Activated B cell treated with CpG ODN at 0.5 μM for 24 hours (primary cell): ENCODE data around the gene ZBTB1. TPM values are rescaled to one million over a fixed set of nuclear protein-coding genes. Genes with fewer than 3 reads are reported as not detected.

Source experiments
- ATAC-seq: fragments of 200-7000 bp; cut with Tn5 transposase; one replicate; pipeline ENCODE4 v1.10.0; 2021; ENCODE audit warnings: low read depth, mild to moderate bottlenecking, moderate library complexity
- CTCF ChIA-PET: fragments of 350-600 bp; sonication (Branson Sonifier 250); formaldehyde crosslinking; loops from one replicate; lab custom pipeline; 2021; ENCODE audit warnings: antibody characterized with exemption; lab: Charles Lee
- POLR2A ChIA-PET: fragments of 350-600 bp; sonication (Branson Sonifier 250); formaldehyde crosslinking; loops from one replicate; lab custom pipeline; 2021; ENCODE audit warnings: antibody characterized with exemption; lab: Charles Lee
- DNase-seq: peaks from one replicate; pipeline ENCODE4 v3.0.0; 2022
- H3K27ac Mint-ChIP-seq: one replicate; pipeline ENCODE4 v1.8.0; 2020; ENCODE audit warnings: mixed read lengths
- H3K27me3 Mint-ChIP-seq: one replicate; pipeline ENCODE4 v1.8.0; 2021; ENCODE audit warnings: mixed read lengths
- H3K36me3 Mint-ChIP-seq: one replicate; pipeline ENCODE4 v1.8.0; 2021; ENCODE audit warnings: low read depth, mixed read lengths
- H3K4me1 Mint-ChIP-seq: one replicate; pipeline ENCODE4 v1.8.0; 2021; ENCODE audit warnings: mixed read lengths
- H3K4me3 Mint-ChIP-seq: one replicate; pipeline ENCODE4 v1.8.0; 2020; ENCODE audit warnings: mild to moderate bottlenecking, mixed read lengths
- H3K9me3 Mint-ChIP-seq: one replicate; pipeline ENCODE4 v1.8.0; 2020; ENCODE audit warnings: mixed read lengths
- CTCF ChIP-seq: fragments of 200-600 bp; IDR thresholded peaks from one replicate; pipeline ENCODE4 v1.8.0; 2022; ENCODE audit warnings: antibody characterized with exemption, mild to moderate bottlenecking
- intact Hi-C: fragments of 100-400 bp; cut with micrococcal nuclease; formaldehyde crosslinking; loops from one replicate; pipeline ENCODE4 v1.15.1; 2024
- total RNA-seq: library from RNA; stranded (reverse); gene quantifications from 2 replicates; pipeline ENCODE4 v1.2.3, GENCODE V29; 2022

ZBTB1 gene
- total RNA-seq, 1 donor from 2014 or later: 60.7 TPM

DNA sequence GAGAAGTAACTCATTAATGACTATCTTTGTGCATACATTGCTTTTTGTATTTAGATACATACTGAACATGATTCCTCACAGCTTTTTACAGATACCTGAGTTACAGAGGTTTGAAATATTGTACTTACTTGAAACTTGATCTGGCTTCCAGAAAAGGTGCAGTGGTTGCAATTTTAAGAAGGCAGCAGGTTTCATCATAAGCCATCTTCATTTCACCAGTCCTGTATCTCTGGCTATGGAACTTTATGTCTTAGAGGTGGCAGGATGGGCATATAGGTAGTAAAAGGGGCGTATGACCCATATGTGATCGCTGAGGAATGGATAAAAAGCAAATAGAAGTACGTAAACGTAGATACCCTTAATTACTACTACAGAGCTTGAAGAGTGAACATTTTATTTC is 13.7 kb downstream of the ZBTB1 start:
- no peaks in the 10 kb centered on the region for H3K9me3 Mint-ChIP-seq
- ChIA-PET CTCF (no interaction called here), POLR2A (no interaction called here)
- H3K36me3 Mint-ChIP-seq: peaks cover 12% of the 10 kb centered on the region
- H3K27ac Mint-ChIP-seq: no peak overlapping the region
- intact Hi-C loops: no loop called here
- no peak for TF ChIP-seq CTCF
- H3K4me3 Mint-ChIP-seq: no peak overlapping the region
- ATAC-seq (no peak), DNase-seq (no peak)
- peaks cover 37% of the 10 kb centered on the region for H3K4me1 Mint-ChIP-seq
- H3K27me3 Mint-ChIP-seq: no peaks in the 10 kb centered on the region

- intact Hi-C loops: no loop called here
- ATAC-seq (no peak), DNase-seq (no peak)
- no peak overlapping the region for H3K27ac Mint-ChIP-seq
- no peaks in the 10 kb centered on the region for H3K27me3 Mint-ChIP-seq
- H3K4me1 Mint-ChIP-seq: peaks cover 21% of the 10 kb centered on the region
- CTCF ChIA-PET: interaction anchor here (4.3 kb wide), 1 partner anchor 9 kb away, joined by 22 read pairs; no protein-coding TSS in a partner anchor
- no peak overlapping the region for H3K4me3 Mint-ChIP-seq
- no peaks in the 10 kb centered on the region for H3K9me3 Mint-ChIP-seq
- peaks cover 14% of the 10 kb centered on the region for H3K36me3 Mint-ChIP-seq
- no peak for TF ChIP-seq CTCF
- POLR2A ChIA-PET: interaction anchor here (0.8 kb wide), 1 partner anchor 31 kb away, joined by 5 read pairs; no protein-coding TSS in a partner anchor
Measured at GRCh38 chr14:64520699-64521098, 16.1 kb downstream of the ZBTB1 start.

- intact Hi-C loops: no loop called here
- Mint-ChIP-seq H3K27ac (no peak overlapping the region), H3K9me3 (no peaks in the 10 kb centered on the region), H3K4me3 (no peak overlapping the region), H3K27me3 (no peaks in the 10 kb centered on the region), H3K4me1 (peaks cover 8% of the 10 kb centered on the region), H3K36me3 (peaks cover 21% of the 10 kb centered on the region)
- ChIA-PET POLR2A (no interaction called here), CTCF (interaction anchor here (4.3 kb wide), 1 partner anchor 11 kb away, joined by 22 read pairs; no protein-coding TSS in a partner anchor)
- ATAC-seq (no peak), DNase-seq (no peak)
- no peak for TF ChIP-seq CTCF
Measured at GRCh38 chr14:64522591-64523355, 18.2 kb downstream of the ZBTB1 start.

GRCh38 chr14:64525354-64525753 is 20.8 kb downstream of the ZBTB1 start:
- H3K36me3 Mint-ChIP-seq: peaks cover 18% of the 10 kb centered on the region
- DNase-seq (no peak), ATAC-seq (no peak)
- POLR2A ChIA-PET: interaction anchor here (1.0 kb wide), 1 partner anchor 15 kb away, joined by 3 read pairs; the partner anchor contains the start of gene HSPA2
- H3K4me3 Mint-ChIP-seq: no peak overlapping the region
- H3K9me3 Mint-ChIP-seq: no peaks in the 10 kb centered on the region
- H3K4me1 Mint-ChIP-seq: peaks cover 2% of the 10 kb centered on the region
- intact Hi-C loops: no loop called here
- no peaks in the 10 kb centered on the region for H3K27me3 Mint-ChIP-seq
- no peak overlapping the region for H3K27ac Mint-ChIP-seq
- CTCF ChIA-PET: interaction anchor here (1.5 kb wide), 1 partner anchor 14 kb away, joined by 3 read pairs; no protein-coding TSS in a partner anchor
- no peak for TF ChIP-seq CTCF

GRCh38 chr14:64531567-64531966 is 27.0 kb downstream of the ZBTB1 start:
- H3K27me3 Mint-ChIP-seq: no peaks in the 10 kb centered on the region
- ChIA-PET CTCF (interaction anchor here (1.0 kb wide), 1 partner anchor 21 kb away, joined by 4 read pairs; no protein-coding TSS in a partner anchor), POLR2A (no interaction called here)
- DNase-seq: no peak
- peaks cover 6% of the 10 kb centered on the region for H3K36me3 Mint-ChIP-seq
- no peak for TF ChIP-seq CTCF
- no peak overlapping the region for H3K4me3 Mint-ChIP-seq
- intact Hi-C loops: no loop called here
- H3K9me3 Mint-ChIP-seq: no peaks in the 10 kb centered on the region
- no peaks in the 10 kb centered on the region for H3K4me1 Mint-ChIP-seq
- ATAC-seq: no peak
- H3K27ac Mint-ChIP-seq: no peak overlapping the region
